AG04450 (cell line): Measurements from ENCODE around the gene JUP. TPM values are rescaled to one million over a fixed set of nuclear protein-coding genes. Genes with fewer than 3 reads are reported as not detected.

Source experiments
- CTCF ChIA-PET: fragments of 300-600, 350-600 bp; formaldehyde crosslinking; extraction: SDS; loops from one replicate; lab custom pipeline; 2022; ENCODE audit warnings: antibody characterized with exemption, inconsistent platforms; lab: Charles Lee
- POLR2A ChIA-PET: fragments of 350-600 bp; formaldehyde crosslinking; extraction: SDS; loops from one replicate; lab custom pipeline; 2021; ENCODE audit warnings: antibody characterized with exemption, inconsistent platforms; lab: Yijun Ruan, JAX
- DNase-seq: peaks from one replicate; pipeline ENCODE4 v3.0.0-alpha.2; 2011; ENCODE audit warnings: low read depth, low spot score
- H3K27ac ChIP-seq: one replicate; pipeline ENCODE4 v1.5.1; 2012; ENCODE audit warnings: low read depth, low read length, control low read depth
- H3K27me3 ChIP-seq: one replicate; pipeline ENCODE4 v1.6.0; 2012; ENCODE audit warnings: low read length; ENCODE audit not compliant: control insufficient read depth, insufficient read depth
- H3K4me3 ChIP-seq: 2 replicates; pipeline ENCODE4 v1.5.1; 2011; ENCODE audit warnings: mild to moderate bottlenecking, low read depth, low read length, control low read depth
- H3K9me3 ChIP-seq: 2 replicates; pipeline ENCODE4 v1.5.1; 2012; ENCODE audit warnings: low read length; ENCODE audit not compliant: control insufficient read depth, insufficient read depth
- polyA plus RNA-seq: library from polyadenylated mRNA; depleted of rRNA; stranded (reverse); fragments of >200 nt; gene quantifications from 2 replicates; pipeline ENCODE4 v1.2.3, GENCODE V29; 2011
- TF ChIP-seq, protein P1 (sequence below): IDR thresholded peaks from 2 replicates; pipeline ENCODE4 v1.5.1; 2011; ENCODE audit warnings: low read depth, low read length, control low read depth, inconsistent platforms

Gene JUP
- polyA plus RNA-seq, 1 experiment, result 13.5 TPM

DNA sequence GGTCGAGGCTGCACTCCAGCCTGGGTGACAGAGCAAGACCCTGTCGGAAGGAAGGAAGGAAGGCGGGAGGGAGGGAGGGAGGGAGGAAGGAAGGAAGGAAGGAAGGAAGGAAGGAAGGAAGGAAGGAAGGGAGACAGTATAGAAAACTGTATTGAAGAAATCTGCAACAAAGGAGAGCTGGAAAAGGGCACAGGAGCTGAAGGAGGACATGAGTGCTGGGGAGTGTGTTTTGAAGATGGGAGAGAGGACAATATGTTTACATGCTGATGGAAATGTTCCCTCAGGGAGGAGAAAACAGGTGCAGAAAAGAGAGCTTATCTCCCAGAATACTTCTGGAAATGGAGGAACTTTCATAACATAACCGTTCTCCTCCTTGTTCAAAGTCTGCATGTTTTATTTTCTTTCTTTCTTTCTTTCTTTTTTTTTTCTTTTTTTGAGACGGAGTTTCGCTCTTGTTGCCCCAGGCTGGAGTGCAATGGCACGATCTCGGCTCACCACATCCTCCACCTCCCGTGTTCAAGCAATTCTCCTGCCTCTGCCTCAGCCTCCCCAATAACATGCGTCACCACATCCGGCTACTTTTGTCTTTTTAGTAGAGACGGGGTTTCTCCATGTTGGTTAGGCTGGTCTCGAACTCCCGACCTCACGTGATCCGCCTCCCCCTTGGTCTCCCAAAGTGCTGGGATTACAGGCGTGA, 49.4 kb downstream of the JUP start:
- TF ChIP-seq, protein P1, sequence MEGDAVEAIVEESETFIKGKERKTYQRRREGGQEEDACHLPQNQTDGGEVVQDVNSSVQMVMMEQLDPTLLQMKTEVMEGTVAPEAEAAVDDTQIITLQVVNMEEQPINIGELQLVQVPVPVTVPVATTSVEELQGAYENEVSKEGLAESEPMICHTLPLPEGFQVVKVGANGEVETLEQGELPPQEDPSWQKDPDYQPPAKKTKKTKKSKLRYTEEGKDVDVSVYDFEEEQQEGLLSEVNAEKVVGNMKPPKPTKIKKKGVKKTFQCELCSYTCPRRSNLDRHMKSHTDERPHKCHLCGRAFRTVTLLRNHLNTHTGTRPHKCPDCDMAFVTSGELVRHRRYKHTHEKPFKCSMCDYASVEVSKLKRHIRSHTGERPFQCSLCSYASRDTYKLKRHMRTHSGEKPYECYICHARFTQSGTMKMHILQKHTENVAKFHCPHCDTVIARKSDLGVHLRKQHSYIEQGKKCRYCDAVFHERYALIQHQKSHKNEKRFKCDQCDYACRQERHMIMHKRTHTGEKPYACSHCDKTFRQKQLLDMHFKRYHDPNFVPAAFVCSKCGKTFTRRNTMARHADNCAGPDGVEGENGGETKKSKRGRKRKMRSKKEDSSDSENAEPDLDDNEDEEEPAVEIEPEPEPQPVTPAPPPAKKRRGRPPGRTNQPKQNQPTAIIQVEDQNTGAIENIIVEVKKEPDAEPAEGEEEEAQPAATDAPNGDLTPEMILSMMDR, result no peak
- peaks cover 50% of the 10 kb centered on the region for H3K27me3 ChIP-seq
- H3K27ac ChIP-seq, result no peak overlapping the region
- no peak overlapping the region for H3K4me3 ChIP-seq
- POLR2A ChIA-PET, result no interaction called here
- DNase-seq, result no peak
- CTCF ChIA-PET, result interaction anchor here (0.6 to 4.9 kb wide), 19 partner anchors 9 to 1409 kb away, joined by 3 to 81 read pairs (median 3); partner anchors contain the start of genes JUP and P3H4
- H3K9me3 ChIP-seq, result no peaks in the 10 kb centered on the region; the same call in 1 of the 2 replicates

DNA sequence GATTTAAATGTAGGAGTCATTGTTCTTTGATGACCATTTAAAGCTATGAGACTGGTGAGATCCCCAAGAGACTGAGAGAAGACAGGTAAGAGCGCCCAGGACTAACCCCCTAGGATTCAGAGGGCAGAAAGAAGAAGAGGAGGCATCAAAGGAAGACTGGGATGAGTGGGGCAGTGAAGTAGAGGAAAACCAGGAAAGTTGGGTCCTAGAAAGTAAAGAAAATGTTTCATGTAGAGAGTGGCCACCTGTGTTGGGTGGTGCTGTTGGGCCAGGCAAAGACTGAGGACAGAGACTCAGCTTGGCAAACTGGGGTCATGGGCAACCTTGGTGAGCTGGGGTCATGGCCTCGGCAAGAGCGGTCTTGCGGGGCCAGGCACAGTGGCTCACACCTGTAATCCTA, 50.8 kb downstream of the JUP start:
- peaks cover 64% of the 10 kb centered on the region for H3K27me3 ChIP-seq
- no peak for DNase-seq

DNA sequence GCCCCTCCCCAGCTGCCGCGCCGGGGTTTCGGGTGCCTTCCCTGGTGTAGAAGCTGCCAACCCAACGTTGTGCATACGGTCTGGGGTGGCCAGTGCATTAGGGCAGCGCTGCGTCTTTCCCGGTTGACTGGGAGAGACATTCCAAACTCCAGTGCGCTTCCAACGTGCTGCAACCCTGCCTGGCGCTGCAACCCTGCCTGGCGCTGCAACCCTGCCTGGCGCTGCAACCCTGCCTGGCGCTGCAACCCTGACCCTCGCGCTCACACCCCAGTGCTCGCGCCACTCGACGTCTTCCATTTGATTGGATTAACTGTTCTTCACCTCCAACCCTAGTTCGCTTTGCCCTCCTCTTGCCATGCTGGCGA, 51.6 kb downstream of the JUP start:
- ChIA-PET POLR2A (interaction anchor here (1.1 to 1.6 kb wide), 2 partner anchors 43 to 45 kb away, joined by 3 to 6 read pairs; no protein-coding TSS in a partner anchor), CTCF (interaction anchor here (4.9 kb wide), 1 partner anchor 67 kb away, joined by 81 read pairs; no protein-coding TSS in a partner anchor)
- no peaks in the 10 kb centered on the region; the same call in 1 of the 2 replicates for H3K9me3 ChIP-seq
- peak overlapping the region; percentile 48 for H3K4me3 ChIP-seq
- DNase-seq, result no peak
- H3K27me3 ChIP-seq, result peaks cover 72% of the 10 kb centered on the region
- H3K27ac ChIP-seq, result no peak overlapping the region
- TF ChIP-seq, protein P1, result no peak

More for the DNA sequence above, 50.8 kb downstream of the JUP start:
- Histone ChIP-seq H3K27ac (no peak overlapping the region), H3K9me3 (no peaks in the 10 kb centered on the region; the same call in 1 of the 2 replicates), H3K4me3 (no peak overlapping the region)
- ChIA-PET POLR2A (interaction anchor here (0.7 kb wide), 1 partner anchor 42 kb away, joined by 8 read pairs; no protein-coding TSS in a partner anchor), CTCF (interaction anchor here (4.9 kb wide), 1 partner anchor 66 kb away, joined by 81 read pairs; no protein-coding TSS in a partner anchor)
- TF ChIP-seq, protein P1, result no peak

DNA sequence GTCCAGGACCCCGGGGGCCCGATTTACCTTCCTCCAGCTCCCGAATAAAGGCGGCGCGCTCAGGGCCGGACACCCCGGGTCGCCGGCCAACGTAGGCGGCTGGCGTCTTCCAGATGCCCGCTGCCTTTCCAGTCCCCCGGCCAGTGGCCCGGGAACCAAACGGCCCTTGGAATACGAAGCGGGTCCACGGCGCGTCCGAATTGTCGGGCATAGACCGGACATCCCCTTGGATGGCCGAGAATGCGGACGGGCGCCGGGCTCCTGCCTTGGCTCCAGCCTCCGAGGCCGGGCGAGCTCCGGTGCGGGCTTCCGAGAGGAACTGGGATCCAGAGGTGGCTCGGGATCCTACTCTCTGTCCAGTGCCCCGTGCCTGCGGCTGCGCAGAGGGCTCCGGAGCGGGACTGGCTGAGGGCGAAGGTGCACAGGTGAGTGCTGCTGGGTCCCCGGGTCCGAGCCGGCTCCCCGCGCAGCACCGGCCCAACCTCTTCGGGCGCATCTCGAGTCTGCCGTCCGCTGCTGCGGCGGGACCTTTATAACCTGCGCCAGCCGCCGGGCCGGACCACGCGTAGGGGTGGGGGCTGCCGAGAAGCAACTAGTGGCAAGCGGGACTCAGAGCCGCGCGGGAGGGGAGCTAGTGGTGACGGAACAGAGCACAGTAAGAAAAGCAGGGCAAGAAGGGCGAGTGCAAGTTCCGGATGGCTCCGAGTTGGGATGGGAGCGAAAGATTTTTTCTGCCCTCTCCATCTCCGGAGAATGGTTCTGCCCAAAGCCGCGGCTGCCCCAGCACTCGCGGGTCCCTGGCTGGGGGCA, 52.2 kb downstream of the JUP start, which contains the start of gene HAP1:
Gene HAP1, minus strand, starts transcription at position 505 of the 810 bp plus-strand sequence. Its CDS starts 9 bp downstream, at position 496.
- H3K9me3 ChIP-seq, result no peaks in the 10 kb centered on the region; the same call in 1 of the 2 replicates
- ChIA-PET POLR2A (interaction anchor here (1.0 to 1.6 kb wide), 3 partner anchors 43 to 130 kb away, joined by 3 to 6 read pairs (median 3); partner anchors contain the start of gene KLHL11), CTCF (interaction anchor here (4.9 kb wide), 1 partner anchor 67 kb away, joined by 81 read pairs; no protein-coding TSS in a partner anchor)
- no peak for DNase-seq
- no peak within 1 kb of the TSS for H3K27ac ChIP-seq
- TF ChIP-seq, protein P1, result no peak
- peak within 1 kb of the TSS; percentile 48 for H3K4me3 ChIP-seq
- H3K27me3 ChIP-seq, result peaks cover 72% of the 10 kb centered on the region
